ENCODE data around the gene NBEA.
A peak's percentile ranks its signal among the peaks of the same experiment; 100 is the strongest.
"Not testable (repeated sequence)": the region's sequence is repeated elsewhere in the genome, so short reads cannot be mapped to it uniquely, and the experiment has no call there.

Gene NBEA

GRCh38 chr13:34951528-34951927 lies 9.5 kb downstream of the NBEA start:
- no peak for DNase-seq

GRCh38 chr13:34959489-34959888 lies 17.4 kb downstream of the NBEA start:
- no peak for DNase-seq

- DNase-seq: no peak
These were observed 22.5 kb downstream of the NBEA start for GRCh38 chr13:34964558-34964957.

GRCh38 chr13:34967851-34968562 lies 25.9 kb downstream of the NBEA start:
- DNase-seq: no peak

- not testable (repeated sequence) for DNase-seq
These were observed 27.5 kb downstream of the NBEA start for GRCh38 chr13:34969539-34969938.

GRCh38 chr13:34970961-34971360 lies 28.9 kb downstream of the NBEA start:
- no peak for DNase-seq

GRCh38 chr13:34971473-34971872 lies 29.4 kb downstream of the NBEA start:
- no peak for DNase-seq

- not testable (repeated sequence) for DNase-seq
These were observed 43.1 kb downstream of the NBEA start for GRCh38 chr13:34985199-34985598.

GRCh38 chr13:34988330-34988791 lies 46.3 kb downstream of the NBEA start:
- no peak for DNase-seq

- no peak for DNase-seq
These were observed 48.5 kb downstream of the NBEA start for GRCh38 chr13:34990399-34991214.

GRCh38 chr13:34993470-34993869 lies 51.4 kb downstream of the NBEA start:
- no peak for DNase-seq

- DNase-seq: peak; percentile 27
These were observed 61.7 kb downstream of the NBEA start for GRCh38 chr13:35003734-35004133.

- no peak for DNase-seq
These were observed 63.0 kb downstream of the NBEA start for GRCh38 chr13:35005051-35005450.

GRCh38 chr13:35014606-35015213 lies 72.6 kb downstream of the NBEA start:
- peak; percentile 57 for DNase-seq

- DNase-seq: no peak
These were observed 74.5 kb downstream of the NBEA start for GRCh38 chr13:35016362-35017112.

- no peak for DNase-seq
These were observed 83.2 kb downstream of the NBEA start for GRCh38 chr13:35025314-35025713.

GRCh38 chr13:35028338-35028867 lies 86.3 kb downstream of the NBEA start:
- no peak for DNase-seq

- no peak for DNase-seq
These were observed 96.9 kb downstream of the NBEA start for GRCh38 chr13:35039012-35039411.

- no peak for DNase-seq
These were observed 104.5 kb downstream of the NBEA start for GRCh38 chr13:35046587-35046986.

- no peak for DNase-seq
These were observed 113.6 kb downstream of the NBEA start for GRCh38 chr13:35055705-35056104.

GRCh38 chr13:35057858-35058257 lies 115.8 kb downstream of the NBEA start:
- DNase-seq: no peak

GRCh38 chr13:35058585-35058984 lies 116.5 kb downstream of the NBEA start:
- DNase-seq: not testable (repeated sequence)

GRCh38 chr13:35086667-35087066 lies 144.6 kb downstream of the NBEA start:
- DNase-seq: no peak

Data from NCI-H82 (cell line).